ENCODE results near the gene ZNF665.

ZNF665 gene

DNA sequence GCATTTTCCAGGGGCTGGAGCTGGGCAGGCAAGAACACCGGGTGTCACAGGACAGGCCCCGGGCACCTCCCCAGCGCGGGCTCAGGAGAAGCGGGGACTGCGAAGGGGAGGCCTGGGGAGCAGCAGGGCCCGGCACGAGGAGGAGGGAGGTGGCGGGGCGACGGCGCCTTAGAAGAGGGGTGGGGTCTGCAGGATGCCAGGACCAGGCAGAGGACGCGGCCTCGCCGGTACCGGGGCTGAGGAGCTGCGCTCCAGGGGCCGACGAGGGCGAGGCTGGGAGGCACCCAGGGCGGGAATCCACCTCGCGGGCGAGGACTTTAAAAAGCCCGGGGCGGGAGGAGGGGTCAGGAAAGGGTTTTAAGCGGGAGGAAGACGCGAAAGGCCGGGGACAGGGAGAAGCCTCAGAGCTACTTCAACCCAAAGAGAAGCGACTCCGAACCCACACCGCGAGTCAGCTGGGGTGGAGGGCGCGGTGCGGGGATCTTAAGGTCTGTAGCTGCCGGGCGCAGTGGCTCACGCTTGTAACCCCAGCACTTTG, 35.0 kb downstream of the ZNF665 start:
- H3K9me3 ChIP-seq (ENCODE audit: insufficient read depth, low read length, severe bottlenecking) = no peaks in the 10 kb centered on the region
- ATAC-seq (ENCODE audit: insufficient read depth, low read depth) (peak; percentile 59), DNase-seq (peak; percentile 57)
- peak overlapping the region; percentile 72 to 85; a peak in 3 of 4 replicates for H3K4me3 ChIP-seq (ENCODE audit: low read depth in 1 of 2, low read length in 2 of 2)
- H3K36me3 ChIP-seq (ENCODE audit: insufficient read depth, low read length) = peaks cover 27% of the 10 kb centered on the region
- no peaks in the 10 kb centered on the region for H3K27me3 ChIP-seq (ENCODE audit: insufficient read depth, low read length, poor library complexity)
- peaks cover 44% of the 10 kb centered on the region for H3K79me2 ChIP-seq (ENCODE audit: insufficient read depth, low read length)
- H3K4me2 ChIP-seq (ENCODE audit: insufficient read depth, low read length) = peak overlapping the region; percentile 74
- TF ChIP-seq, protein P1, sequence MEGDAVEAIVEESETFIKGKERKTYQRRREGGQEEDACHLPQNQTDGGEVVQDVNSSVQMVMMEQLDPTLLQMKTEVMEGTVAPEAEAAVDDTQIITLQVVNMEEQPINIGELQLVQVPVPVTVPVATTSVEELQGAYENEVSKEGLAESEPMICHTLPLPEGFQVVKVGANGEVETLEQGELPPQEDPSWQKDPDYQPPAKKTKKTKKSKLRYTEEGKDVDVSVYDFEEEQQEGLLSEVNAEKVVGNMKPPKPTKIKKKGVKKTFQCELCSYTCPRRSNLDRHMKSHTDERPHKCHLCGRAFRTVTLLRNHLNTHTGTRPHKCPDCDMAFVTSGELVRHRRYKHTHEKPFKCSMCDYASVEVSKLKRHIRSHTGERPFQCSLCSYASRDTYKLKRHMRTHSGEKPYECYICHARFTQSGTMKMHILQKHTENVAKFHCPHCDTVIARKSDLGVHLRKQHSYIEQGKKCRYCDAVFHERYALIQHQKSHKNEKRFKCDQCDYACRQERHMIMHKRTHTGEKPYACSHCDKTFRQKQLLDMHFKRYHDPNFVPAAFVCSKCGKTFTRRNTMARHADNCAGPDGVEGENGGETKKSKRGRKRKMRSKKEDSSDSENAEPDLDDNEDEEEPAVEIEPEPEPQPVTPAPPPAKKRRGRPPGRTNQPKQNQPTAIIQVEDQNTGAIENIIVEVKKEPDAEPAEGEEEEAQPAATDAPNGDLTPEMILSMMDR (IDR thresholded peaks at IDR 0.05; ENCODE audit: borderline replicate concordance, extremely low read depth, low read length, poor library complexity, severe bottlenecking) = no peak
- TF ChIP-seq EZH2 (IDR thresholded peaks at IDR 0.05; ENCODE audit: borderline replicate concordance, low read depth, low read length, severe bottlenecking) = no peak
- peaks cover 31% of the 10 kb centered on the region for H3K4me1 ChIP-seq (ENCODE audit: insufficient read depth, low read length)
- H3K27ac ChIP-seq (ENCODE audit: low read length) = peak overlapping the region; percentile 72
- peaks cover 11% of the 10 kb centered on the region for H4K20me1 ChIP-seq (ENCODE audit: insufficient read depth, low read length)
- H2AFZ ChIP-seq (ENCODE audit: low read depth, low read length) = peak overlapping the region; percentile 76
- peak overlapping the region; percentile 82 for H3K9ac ChIP-seq (ENCODE audit: low read depth, low read length)

DNA sequence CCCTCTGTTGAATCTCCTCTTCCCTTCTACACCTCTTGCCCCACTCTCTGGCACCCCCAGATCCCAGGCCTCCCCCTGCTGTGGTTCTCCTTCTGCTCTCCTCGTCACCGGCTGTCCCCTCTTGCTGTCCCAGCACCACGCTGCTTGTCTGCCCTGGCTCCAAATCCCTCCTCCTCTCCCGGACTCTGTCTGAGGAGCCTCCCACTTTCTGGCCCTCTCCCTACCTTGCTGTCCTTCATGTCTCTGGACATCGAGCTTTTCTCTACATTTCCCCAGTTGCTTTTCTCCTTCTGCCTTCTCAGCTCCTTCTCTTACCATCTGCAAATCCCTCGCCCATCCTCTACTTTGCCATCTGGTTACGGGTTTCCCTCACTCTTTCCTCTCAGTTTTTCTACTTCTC, 35.5 kb downstream of the ZNF665 start:
- DNase-seq (no peak), ATAC-seq (ENCODE audit: insufficient read depth, low read depth) (peak; percentile 7; the same call in 1 of the 3 replicates)
- H3K36me3 ChIP-seq (ENCODE audit: insufficient read depth, low read length) = peaks cover 31% of the 10 kb centered on the region
- H3K4me2 ChIP-seq (ENCODE audit: insufficient read depth, low read length) = peak overlapping the region; percentile 74
- peak overlapping the region; percentile 72 to 85; a peak in 3 of 4 replicates for H3K4me3 ChIP-seq (ENCODE audit: low read depth in 1 of 2, low read length in 2 of 2)
- peak overlapping the region; percentile 72 for H3K27ac ChIP-seq (ENCODE audit: low read length)
- no peaks in the 10 kb centered on the region for H3K9me3 ChIP-seq (ENCODE audit: insufficient read depth, low read length, severe bottlenecking)
- peak overlapping the region; percentile 76; the same call in 1 of the 2 replicates for H2AFZ ChIP-seq (ENCODE audit: low read depth, low read length)
- H3K4me1 ChIP-seq (ENCODE audit: insufficient read depth, low read length) = peaks cover 31% of the 10 kb centered on the region
- TF ChIP-seq, protein P1 (IDR thresholded peaks at IDR 0.05; ENCODE audit: borderline replicate concordance, extremely low read depth, low read length, poor library complexity, severe bottlenecking) = no peak
- no peak for TF ChIP-seq EZH2 (IDR thresholded peaks at IDR 0.05; ENCODE audit: borderline replicate concordance, low read depth, low read length, severe bottlenecking)
- H3K27me3 ChIP-seq (ENCODE audit: insufficient read depth, low read length, poor library complexity) = no peaks in the 10 kb centered on the region
- H4K20me1 ChIP-seq (ENCODE audit: insufficient read depth, low read length) = peaks cover 11% of the 10 kb centered on the region
- H3K79me2 ChIP-seq (ENCODE audit: insufficient read depth, low read length) = peaks cover 44% of the 10 kb centered on the region
- peak overlapping the region; percentile 82 for H3K9ac ChIP-seq (ENCODE audit: low read depth, low read length)

DNA sequence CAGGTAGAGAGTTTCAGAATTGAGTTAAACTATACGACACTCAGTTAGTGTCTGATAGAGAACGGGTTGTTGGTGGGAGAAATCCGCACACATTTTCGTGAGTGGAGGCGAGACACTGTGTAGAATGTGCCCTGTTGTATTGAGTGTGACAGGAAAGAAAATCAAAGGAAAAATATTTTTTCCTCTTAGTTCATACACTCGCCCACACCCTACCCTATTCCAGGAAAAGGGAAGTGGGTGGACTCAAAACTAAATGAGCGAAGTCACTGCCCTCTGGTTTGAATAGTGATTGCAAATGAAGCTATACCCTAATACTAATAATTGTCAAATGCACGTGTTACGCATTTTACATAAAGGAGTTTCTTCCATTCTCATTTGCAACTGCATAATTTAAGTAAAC, 36.3 kb downstream of the ZNF665 start:
- no peak for ATAC-seq (ENCODE audit: insufficient read depth, low read depth)
- Histone ChIP-seq H3K9ac (ENCODE audit: low read depth, low read length) (peak overlapping the region; percentile 82), H3K27me3 (ENCODE audit: insufficient read depth, low read length, poor library complexity) (no peaks in the 10 kb centered on the region), H3K9me3 (ENCODE audit: insufficient read depth, low read length, severe bottlenecking) (no peaks in the 10 kb centered on the region), H3K36me3 (ENCODE audit: insufficient read depth, low read length) (peaks cover 35% of the 10 kb centered on the region), H3K4me2 (ENCODE audit: insufficient read depth, low read length) (peak overlapping the region; percentile 74), H4K20me1 (ENCODE audit: insufficient read depth, low read length) (peaks cover 11% of the 10 kb centered on the region), H3K4me1 (ENCODE audit: insufficient read depth, low read length) (peaks cover 31% of the 10 kb centered on the region), H3K27ac (ENCODE audit: low read length) (no peak overlapping the region), H3K4me3 (ENCODE audit: low read depth in 1 of 2, low read length in 2 of 2) (peak overlapping the region in 1 of 2 experiments; percentile 85; a peak in 1 of 4 replicates), H3K79me2 (ENCODE audit: insufficient read depth, low read length) (peaks cover 47% of the 10 kb centered on the region), H2AFZ (ENCODE audit: low read depth, low read length) (no peak overlapping the region)
- no peak for TF ChIP-seq EZH2 (IDR thresholded peaks at IDR 0.05; ENCODE audit: borderline replicate concordance, low read depth, low read length, severe bottlenecking)
- TF ChIP-seq, protein P1 (IDR thresholded peaks at IDR 0.05; ENCODE audit: borderline replicate concordance, extremely low read depth, low read length, poor library complexity, severe bottlenecking) = no peak
- DNase-seq = no peak

Data from DND-41 (cell line).